ENCODE results near the gene PDZRN3. TPM values are rescaled to one million over a fixed set of nuclear protein-coding genes. Genes with fewer than 3 reads are reported as not detected.

PDZRN3 gene
- total and polyA plus RNA-seq, 2 experiments from 2014 or later = 7.5 to 14.0 TPM

DNA sequence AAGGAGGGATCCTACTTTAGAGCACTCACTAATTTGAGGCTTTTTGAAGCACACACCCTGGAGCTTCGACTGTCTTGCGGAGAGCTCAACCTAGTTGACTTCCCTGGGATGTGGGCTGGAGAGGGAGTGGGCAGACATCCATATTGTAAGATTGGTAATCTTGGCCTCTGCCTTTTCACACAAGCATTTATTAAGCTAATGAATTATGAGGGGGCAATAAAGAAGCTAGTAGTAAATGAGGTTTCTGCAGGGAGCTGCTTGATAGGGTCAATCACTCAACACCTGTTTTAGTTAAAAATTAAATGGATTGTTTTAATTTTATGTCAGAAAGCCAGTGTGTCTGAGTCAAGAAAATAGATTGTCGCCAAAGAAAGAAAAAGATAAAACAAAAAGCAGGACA lies 76.3 kb downstream of the PDZRN3 start:
- Histone ChIP-seq H3K4me2 (no peak overlapping the region), H3K79me2 (replicated peaks; ENCODE audit: insufficient read depth) (no peaks in the 10 kb centered on the region), H3K27ac (ENCODE audit: low read depth) (no peak overlapping the region), H2AFZ (no peak overlapping the region), H4K20me1 (replicated peaks; ENCODE audit: insufficient read depth) (no peaks in the 10 kb centered on the region; the same call in 1 of the 2 replicates), H3K4me3 (no peak overlapping the region), H3K36me3 (ENCODE audit: insufficient read depth) (no peaks in the 10 kb centered on the region), H3K4me1 (ENCODE audit: insufficient read depth) (peaks cover 14% of the 10 kb centered on the region), H3F3A (replicated peaks; ENCODE audit: low read depth) (no peaks in the 10 kb centered on the region), H3K27me3 (ENCODE audit: insufficient read depth) (no peaks in the 10 kb centered on the region), H3K9me2 (ENCODE audit: insufficient read depth) (no peaks in the 10 kb centered on the region; the same call in 1 of the 2 replicates)
- H3K27ac Mint-ChIP-seq = no peak overlapping the region
- no peaks in the 10 kb centered on the region for H3K27me3 Mint-ChIP-seq (ENCODE audit: insufficient read depth, low read depth, poor library complexity)
- peaks cover 27% of the 10 kb centered on the region for H3K4me1 Mint-ChIP-seq
- H3K9me3 Mint-ChIP-seq = no peaks in the 10 kb centered on the region
- H3K36me3 Mint-ChIP-seq (ENCODE audit: low read depth) = no peaks in the 10 kb centered on the region
- no peak; the same call in 2 of the 3 replicates for ATAC-seq
- TF ChIP-seq CREB1 (CRISPR knock-in tag; IDR thresholded peaks at IDR 0.05; ENCODE audit: low read depth) (no peak), EZH2phosphoT487 (IDR thresholded peaks at IDR 0.05; ENCODE audit: unreplicated experiment) (no peak), JUNB (IDR thresholded peaks at IDR 0.05; ENCODE audit: unreplicated experiment) (no peak), ZNF114 (CRISPR knock-in tag; IDR thresholded peaks at IDR 0.05) (no peak), STAT1 (IDR thresholded peaks at IDR 0.05; ENCODE audit: unreplicated experiment) (no peak), NANOG (IDR thresholded peaks at IDR 0.05; ENCODE audit: borderline replicate concordance) (no peak), ZNF331 (CRISPR knock-in tag; IDR thresholded peaks at IDR 0.05; ENCODE audit: low read depth) (no peak), EZH2 (IDR thresholded peaks at IDR 0.05; ENCODE audit: low read depth, unreplicated experiment) (no peak), POLR2AphosphoS5 (IDR thresholded peaks at IDR 0.05; ENCODE audit: low read depth) (no peak)
- TF ChIP-seq, protein P1, sequence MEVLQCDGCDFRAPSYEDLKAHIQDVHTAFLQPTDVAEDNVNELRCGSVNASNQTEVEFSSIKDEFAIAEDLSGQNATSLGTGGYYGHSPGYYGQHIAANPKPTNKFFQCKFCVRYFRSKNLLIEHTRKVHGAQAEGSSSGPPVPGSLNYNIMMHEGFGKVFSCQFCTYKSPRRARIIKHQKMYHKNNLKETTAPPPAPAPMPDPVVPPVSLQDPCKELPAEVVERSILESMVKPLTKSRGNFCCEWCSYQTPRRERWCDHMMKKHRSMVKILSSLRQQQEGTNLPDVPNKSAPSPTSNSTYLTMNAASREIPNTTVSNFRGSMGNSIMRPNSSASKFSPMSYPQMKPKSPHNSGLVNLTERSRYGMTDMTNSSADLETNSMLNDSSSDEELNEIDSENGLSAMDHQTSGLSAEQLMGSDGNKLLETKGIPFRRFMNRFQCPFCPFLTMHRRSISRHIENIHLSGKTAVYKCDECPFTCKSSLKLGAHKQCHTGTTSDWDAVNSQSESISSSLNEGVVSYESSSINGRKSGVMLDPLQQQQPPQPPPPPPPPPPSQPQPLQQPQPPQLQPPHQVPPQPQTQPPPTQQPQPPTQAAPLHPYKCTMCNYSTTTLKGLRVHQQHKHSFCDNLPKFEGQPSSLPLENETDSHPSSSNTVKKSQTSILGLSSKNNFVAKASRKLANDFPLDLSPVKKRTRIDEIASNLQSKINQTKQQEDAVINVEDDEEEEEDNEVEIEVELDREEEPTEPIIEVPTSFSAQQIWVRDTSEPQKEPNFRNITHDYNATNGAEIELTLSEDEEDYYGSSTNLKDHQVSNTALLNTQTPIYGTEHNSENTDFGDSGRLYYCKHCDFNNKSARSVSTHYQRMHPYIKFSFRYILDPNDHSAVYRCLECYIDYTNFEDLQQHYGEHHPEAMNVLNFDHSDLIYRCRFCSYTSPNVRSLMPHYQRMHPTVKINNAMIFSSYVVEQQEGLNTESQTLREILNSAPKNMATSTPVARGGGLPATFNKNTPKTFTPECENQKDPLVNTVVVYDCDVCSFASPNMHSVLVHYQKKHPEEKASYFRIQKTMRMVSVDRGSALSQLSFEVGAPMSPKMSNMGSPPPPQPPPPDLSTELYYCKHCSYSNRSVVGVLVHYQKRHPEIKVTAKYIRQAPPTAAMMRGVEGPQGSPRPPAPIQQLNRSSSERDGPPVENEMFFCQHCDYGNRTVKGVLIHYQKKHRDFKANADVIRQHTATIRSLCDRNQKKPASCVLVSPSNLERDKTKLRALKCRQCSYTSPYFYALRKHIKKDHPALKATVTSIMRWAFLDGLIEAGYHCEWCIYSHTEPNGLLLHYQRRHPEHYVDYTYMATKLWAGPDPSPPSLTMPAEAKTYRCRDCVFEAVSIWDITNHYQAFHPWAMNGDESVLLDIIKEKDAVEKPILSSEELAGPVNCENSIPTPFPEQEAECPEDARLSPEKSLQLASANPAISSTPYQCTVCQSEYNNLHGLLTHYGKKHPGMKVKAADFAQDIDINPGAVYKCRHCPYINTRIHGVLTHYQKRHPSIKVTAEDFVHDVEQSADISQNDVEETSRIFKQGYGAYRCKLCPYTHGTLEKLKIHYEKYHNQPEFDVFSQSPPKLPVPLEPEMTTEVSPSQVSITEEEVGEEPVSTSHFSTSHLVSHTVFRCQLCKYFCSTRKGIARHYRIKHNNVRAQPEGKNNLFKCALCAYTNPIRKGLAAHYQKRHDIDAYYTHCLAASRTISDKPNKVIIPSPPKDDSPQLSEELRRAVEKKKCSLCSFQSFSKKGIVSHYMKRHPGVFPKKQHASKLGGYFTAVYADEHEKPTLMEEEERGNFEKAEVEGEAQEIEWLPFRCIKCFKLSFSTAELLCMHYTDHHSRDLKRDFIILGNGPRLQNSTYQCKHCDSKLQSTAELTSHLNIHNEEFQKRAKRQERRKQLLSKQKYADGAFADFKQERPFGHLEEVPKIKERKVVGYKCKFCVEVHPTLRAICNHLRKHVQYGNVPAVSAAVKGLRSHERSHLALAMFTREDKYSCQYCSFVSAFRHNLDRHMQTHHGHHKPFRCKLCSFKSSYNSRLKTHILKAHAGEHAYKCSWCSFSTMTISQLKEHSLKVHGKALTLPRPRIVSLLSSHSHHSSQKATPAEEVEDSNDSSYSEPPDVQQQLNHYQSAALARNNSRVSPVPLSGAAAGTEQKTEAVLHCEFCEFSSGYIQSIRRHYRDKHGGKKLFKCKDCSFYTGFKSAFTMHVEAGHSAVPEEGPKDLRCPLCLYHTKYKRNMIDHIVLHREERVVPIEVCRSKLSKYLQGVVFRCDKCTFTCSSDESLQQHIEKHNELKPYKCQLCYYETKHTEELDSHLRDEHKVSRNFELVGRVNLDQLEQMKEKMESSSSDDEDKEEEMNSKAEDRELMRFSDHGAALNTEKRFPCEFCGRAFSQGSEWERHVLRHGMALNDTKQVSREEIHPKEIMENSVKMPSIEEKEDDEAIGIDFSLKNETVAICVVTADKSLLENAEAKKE (CRISPR knock-in tag; IDR thresholded peaks at IDR 0.05) = no peak
- TF ChIP-seq, protein P2, sequence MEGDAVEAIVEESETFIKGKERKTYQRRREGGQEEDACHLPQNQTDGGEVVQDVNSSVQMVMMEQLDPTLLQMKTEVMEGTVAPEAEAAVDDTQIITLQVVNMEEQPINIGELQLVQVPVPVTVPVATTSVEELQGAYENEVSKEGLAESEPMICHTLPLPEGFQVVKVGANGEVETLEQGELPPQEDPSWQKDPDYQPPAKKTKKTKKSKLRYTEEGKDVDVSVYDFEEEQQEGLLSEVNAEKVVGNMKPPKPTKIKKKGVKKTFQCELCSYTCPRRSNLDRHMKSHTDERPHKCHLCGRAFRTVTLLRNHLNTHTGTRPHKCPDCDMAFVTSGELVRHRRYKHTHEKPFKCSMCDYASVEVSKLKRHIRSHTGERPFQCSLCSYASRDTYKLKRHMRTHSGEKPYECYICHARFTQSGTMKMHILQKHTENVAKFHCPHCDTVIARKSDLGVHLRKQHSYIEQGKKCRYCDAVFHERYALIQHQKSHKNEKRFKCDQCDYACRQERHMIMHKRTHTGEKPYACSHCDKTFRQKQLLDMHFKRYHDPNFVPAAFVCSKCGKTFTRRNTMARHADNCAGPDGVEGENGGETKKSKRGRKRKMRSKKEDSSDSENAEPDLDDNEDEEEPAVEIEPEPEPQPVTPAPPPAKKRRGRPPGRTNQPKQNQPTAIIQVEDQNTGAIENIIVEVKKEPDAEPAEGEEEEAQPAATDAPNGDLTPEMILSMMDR (conservative IDR thresholded peaks at IDR 0.05; ENCODE audit: low read depth in 2 of 2) = no peak
- TF ChIP-seq, protein P3, sequence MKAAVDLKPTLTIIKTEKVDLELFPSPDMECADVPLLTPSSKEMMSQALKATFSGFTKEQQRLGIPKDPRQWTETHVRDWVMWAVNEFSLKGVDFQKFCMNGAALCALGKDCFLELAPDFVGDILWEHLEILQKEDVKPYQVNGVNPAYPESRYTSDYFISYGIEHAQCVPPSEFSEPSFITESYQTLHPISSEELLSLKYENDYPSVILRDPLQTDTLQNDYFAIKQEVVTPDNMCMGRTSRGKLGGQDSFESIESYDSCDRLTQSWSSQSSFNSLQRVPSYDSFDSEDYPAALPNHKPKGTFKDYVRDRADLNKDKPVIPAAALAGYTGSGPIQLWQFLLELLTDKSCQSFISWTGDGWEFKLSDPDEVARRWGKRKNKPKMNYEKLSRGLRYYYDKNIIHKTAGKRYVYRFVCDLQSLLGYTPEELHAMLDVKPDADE (IDR thresholded peaks at IDR 0.05) = no peak
- TF ChIP-seq, protein P4, sequence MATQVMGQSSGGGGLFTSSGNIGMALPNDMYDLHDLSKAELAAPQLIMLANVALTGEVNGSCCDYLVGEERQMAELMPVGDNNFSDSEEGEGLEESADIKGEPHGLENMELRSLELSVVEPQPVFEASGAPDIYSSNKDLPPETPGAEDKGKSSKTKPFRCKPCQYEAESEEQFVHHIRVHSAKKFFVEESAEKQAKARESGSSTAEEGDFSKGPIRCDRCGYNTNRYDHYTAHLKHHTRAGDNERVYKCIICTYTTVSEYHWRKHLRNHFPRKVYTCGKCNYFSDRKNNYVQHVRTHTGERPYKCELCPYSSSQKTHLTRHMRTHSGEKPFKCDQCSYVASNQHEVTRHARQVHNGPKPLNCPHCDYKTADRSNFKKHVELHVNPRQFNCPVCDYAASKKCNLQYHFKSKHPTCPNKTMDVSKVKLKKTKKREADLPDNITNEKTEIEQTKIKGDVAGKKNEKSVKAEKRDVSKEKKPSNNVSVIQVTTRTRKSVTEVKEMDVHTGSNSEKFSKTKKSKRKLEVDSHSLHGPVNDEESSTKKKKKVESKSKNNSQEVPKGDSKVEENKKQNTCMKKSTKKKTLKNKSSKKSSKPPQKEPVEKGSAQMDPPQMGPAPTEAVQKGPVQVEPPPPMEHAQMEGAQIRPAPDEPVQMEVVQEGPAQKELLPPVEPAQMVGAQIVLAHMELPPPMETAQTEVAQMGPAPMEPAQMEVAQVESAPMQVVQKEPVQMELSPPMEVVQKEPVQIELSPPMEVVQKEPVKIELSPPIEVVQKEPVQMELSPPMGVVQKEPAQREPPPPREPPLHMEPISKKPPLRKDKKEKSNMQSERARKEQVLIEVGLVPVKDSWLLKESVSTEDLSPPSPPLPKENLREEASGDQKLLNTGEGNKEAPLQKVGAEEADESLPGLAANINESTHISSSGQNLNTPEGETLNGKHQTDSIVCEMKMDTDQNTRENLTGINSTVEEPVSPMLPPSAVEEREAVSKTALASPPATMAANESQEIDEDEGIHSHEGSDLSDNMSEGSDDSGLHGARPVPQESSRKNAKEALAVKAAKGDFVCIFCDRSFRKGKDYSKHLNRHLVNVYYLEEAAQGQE (IDR thresholded peaks at IDR 0.05; ENCODE audit: unreplicated experiment) = no peak
- DNase-seq (ENCODE audit: low spot score) = no peak
- no peak overlapping the region for H3K4me3 Mint-ChIP-seq
